Breast epithelium (tissue), 3 donors: ENCODE results near the gene TAMALIN.

Experiments
- POLR2AphosphoS5 ChIP-seq, 3 donors: sonication (generic); formaldehyde crosslinking; IDR thresholded peaks; one replicate each; pipeline ENCODE4 v1.6.1; 2017; ENCODE audit warnings: antibody characterized with exemption in 3 of 3
- TF ChIP-seq, protein P1 (sequence below), 3 donors: fragments of 450-650 bp; IDR thresholded peaks; one replicate each; pipeline ENCODE4 v1.5.1; 2016 to 2017; ENCODE audit warnings: antibody characterized with exemption in 3 of 3, mild to moderate bottlenecking in 3 of 3, moderate library complexity in 3 of 3

DNA sequence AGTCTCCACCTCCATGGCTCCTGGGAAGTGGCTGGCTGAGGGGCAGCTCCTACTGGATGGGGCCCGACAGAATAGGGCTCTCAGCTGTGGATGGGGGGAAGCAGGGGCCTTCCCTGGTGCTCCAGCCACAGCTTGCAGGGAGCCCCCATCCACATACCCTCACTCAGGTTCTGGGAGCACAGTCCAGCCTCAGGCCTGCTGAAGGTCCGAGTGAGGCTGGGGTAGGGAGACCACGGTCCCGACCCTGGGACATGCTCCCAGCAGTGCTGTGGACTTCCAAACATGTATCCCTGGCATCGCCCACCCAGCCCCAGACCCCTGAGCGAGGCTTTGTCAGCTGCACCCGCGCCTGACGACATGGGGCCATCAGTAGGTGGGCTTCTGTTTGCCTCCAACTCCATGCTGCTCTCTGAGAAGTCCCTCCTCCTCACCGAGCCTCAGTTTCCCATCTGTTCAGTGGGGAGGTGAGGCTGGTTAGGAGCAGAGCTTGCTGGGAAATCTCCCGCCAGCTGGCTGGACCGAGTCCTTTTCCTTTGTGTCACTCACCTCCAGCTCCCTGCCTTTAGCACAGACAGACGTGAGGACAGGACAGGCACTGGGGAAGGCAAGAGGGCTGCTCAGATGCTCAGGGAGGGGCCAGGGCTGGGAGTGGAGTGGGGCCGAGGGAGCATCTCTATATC, 53.9 kb downstream of the TAMALIN start:
- TF ChIP-seq, protein P1, sequence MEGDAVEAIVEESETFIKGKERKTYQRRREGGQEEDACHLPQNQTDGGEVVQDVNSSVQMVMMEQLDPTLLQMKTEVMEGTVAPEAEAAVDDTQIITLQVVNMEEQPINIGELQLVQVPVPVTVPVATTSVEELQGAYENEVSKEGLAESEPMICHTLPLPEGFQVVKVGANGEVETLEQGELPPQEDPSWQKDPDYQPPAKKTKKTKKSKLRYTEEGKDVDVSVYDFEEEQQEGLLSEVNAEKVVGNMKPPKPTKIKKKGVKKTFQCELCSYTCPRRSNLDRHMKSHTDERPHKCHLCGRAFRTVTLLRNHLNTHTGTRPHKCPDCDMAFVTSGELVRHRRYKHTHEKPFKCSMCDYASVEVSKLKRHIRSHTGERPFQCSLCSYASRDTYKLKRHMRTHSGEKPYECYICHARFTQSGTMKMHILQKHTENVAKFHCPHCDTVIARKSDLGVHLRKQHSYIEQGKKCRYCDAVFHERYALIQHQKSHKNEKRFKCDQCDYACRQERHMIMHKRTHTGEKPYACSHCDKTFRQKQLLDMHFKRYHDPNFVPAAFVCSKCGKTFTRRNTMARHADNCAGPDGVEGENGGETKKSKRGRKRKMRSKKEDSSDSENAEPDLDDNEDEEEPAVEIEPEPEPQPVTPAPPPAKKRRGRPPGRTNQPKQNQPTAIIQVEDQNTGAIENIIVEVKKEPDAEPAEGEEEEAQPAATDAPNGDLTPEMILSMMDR (IDR thresholded peaks at IDR 0.05): no peak
- TF ChIP-seq POLR2AphosphoS5 (IDR thresholded peaks at IDR 0.05): no peak
